ENCODE data around the gene ACBD6. TPM values are rescaled to one million over a fixed set of nuclear protein-coding genes. Genes with fewer than 3 reads are reported as not detected.

The ACBD6 gene
- total and polyA plus RNA-seq, 8 donors, result 15.0 to 25.1 (median 18.6) TPM

DNA sequence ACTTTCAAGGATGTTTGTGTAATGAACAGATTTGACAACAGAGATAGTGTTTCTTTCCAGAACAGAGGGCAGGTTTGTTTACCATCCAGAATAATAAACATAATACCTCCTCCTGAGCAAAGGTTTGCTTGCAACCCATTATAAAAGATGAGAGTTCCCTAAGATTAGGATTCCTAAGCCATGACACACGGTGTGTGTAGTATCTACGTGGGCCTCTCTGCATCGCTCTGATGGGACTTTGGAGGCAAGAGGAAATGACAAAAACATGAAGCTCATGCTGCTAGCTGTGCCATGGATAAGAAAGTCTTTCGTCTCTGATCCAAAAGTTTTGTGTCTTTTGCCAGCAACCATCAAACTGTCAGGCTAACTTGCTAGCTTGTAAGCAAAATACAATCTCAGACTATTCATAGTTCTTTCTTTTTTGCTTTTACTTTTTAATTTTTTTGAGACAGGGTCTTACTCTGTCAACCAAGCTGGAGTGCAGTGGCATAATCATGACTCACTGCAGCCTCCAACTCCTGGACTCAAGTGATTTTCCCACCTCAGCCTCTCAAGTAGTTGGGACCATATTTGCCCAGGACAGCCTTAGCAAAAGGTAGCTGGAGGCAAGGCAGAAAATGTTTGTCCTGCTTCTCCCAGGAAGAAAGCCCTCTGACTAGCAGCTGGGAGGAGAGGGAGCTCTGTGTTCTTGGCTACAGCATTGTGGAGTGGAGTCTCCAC is 191.2 kb downstream of the ACBD6 start:
- DNase-seq, result no peak
- FAIRE-seq, result no peak
- intact Hi-C loops (cut with DNase I), result no loop called here
- Histone ChIP-seq H3K4me1 (no peaks in the 10 kb centered on the region), H3K4me3 (no peak overlapping the region), H3K9me3 (no peaks in the 10 kb centered on the region), H3K27ac (no peak overlapping the region), H3K36me3 (peaks cover 0 to 4% (median 0%) of the 10 kb centered on the region in 3 donors), H3K27me3 (no peaks in the 10 kb centered on the region)
- WGBS, 2 donors, result 95 to 97% methylated on average over 4 of the region's 4 CpGs
- TF ChIP-seq, protein P1, sequence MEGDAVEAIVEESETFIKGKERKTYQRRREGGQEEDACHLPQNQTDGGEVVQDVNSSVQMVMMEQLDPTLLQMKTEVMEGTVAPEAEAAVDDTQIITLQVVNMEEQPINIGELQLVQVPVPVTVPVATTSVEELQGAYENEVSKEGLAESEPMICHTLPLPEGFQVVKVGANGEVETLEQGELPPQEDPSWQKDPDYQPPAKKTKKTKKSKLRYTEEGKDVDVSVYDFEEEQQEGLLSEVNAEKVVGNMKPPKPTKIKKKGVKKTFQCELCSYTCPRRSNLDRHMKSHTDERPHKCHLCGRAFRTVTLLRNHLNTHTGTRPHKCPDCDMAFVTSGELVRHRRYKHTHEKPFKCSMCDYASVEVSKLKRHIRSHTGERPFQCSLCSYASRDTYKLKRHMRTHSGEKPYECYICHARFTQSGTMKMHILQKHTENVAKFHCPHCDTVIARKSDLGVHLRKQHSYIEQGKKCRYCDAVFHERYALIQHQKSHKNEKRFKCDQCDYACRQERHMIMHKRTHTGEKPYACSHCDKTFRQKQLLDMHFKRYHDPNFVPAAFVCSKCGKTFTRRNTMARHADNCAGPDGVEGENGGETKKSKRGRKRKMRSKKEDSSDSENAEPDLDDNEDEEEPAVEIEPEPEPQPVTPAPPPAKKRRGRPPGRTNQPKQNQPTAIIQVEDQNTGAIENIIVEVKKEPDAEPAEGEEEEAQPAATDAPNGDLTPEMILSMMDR (IDR thresholded peaks at IDR 0.05), result no peak
- no peak for ATAC-seq

DNA sequence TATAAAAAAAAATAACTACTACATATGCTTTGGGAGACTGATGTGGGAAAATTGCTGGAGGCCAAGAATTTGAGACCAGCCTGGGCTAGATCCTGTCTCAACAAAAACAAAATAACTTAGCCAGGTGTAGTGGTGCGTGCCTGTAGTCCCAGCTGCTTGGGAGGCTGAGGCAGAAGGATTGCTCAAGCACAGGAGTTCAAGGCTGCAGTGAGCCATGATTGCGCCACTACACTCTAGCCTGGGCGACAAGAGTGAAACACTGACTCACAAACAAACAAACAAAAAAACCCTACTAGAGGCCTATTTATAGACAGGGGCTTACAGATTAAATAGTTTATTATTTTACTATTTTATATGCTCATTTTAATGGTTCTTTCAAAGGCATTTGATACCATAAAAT is 192.3 kb downstream of the ACBD6 start:
- ATAC-seq (no peak), FAIRE-seq (no peak), DNase-seq (no peak)
- Histone ChIP-seq H3K4me3 (no peak overlapping the region), H3K9me3 (no peaks in the 10 kb centered on the region), H3K4me1 (no peaks in the 10 kb centered on the region), H3K36me3 (peaks cover 0 to 4% (median 0%) of the 10 kb centered on the region in 3 donors), H3K27ac (no peak overlapping the region), H3K27me3 (no peaks in the 10 kb centered on the region)
- TF ChIP-seq, protein P1 (IDR thresholded peaks at IDR 0.05), result no peak
- 95 to 96% methylated on average over 3 of the region's 3 CpGs for WGBS, 2 donors
- intact Hi-C loops (cut with DNase I), result no loop called here

DNA sequence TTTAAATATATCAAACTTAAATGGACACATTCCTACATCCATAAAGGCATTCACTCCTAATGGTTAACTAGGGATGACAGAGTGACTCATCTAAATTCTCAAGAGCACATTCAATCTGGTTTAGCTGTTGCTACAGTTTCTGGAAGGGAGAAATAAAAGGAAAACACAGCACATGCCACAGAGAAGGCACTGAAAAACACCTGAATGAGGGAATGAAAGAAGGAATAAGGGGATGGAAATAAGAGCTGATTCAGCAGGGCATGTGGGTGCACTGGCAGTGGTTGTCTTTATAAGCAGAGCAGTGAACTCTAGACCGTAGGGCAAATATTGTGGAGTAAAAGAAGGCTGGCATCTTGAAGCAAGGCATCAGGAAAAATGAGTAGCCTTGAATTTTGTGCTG is 193.0 kb downstream of the ACBD6 start:
- Histone ChIP-seq H3K27ac (no peak overlapping the region), H3K36me3 (peaks cover 0 to 4% (median 0%) of the 10 kb centered on the region in 3 donors), H3K27me3 (no peaks in the 10 kb centered on the region), H3K9me3 (no peaks in the 10 kb centered on the region), H3K4me3 (no peak overlapping the region), H3K4me1 (no peaks in the 10 kb centered on the region)
- no peak for ATAC-seq
- TF ChIP-seq, protein P1 (IDR thresholded peaks at IDR 0.05), result no peak
- FAIRE-seq, result no peak
- DNase-seq, result no peak
- intact Hi-C loops (cut with DNase I), result no loop called here
- WGBS, 2 donors, result 96 to 100% methylated on average over 1 of the region's 1 CpG

DNA sequence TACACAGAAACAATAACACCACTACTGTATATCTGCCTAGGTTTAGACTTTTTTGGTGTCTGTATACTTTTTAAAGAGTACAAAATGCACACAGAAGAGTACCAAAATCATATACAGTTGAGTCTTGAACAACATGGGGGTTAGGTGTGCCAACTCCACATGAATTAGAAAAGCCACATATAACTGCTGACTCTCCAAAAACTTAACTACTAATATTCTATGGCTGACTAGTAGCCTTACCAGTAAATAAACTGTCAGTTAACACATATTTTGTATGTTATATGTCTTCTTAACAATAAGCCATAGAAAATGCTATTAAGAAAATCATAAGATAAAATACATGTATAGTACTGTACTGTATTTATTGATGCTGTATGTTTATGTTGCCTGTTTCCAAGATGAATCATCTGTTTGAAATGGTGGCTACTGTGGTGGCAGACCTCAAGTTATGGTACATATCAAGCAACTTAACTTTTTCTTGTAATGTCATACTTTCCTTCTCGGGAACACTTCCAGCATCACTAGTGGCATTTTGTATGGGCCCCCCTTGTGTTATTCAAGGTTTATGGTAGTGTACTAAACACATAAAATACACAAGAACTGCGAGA is 201.1 kb downstream of the ACBD6 start:
- 87 to 97% methylated on average over 2 of the region's 2 CpGs for WGBS, 2 donors
- Histone ChIP-seq H3K27me3 (no peaks in the 10 kb centered on the region), H3K9me3 (no peaks in the 10 kb centered on the region), H3K4me3 (no peak overlapping the region), H3K36me3 (no peaks in the 10 kb centered on the region), H3K4me1 (no peaks in the 10 kb centered on the region), H3K27ac (no peak overlapping the region)
- no peak for ATAC-seq
- no peak for DNase-seq
- intact Hi-C loops (cut with DNase I), result no loop called here
- TF ChIP-seq, protein P1 (IDR thresholded peaks at IDR 0.05), result no peak
- no peak for FAIRE-seq

Measured in pancreas (tissue), 10 donors.